ENCODE results near the gene EMILIN2. TPM values are rescaled to one million over a fixed set of nuclear protein-coding genes. Genes with fewer than 3 reads are reported as not detected.
A peak's percentile ranks its signal among the peaks of the same experiment; 100 is the strongest.

The EMILIN2 gene
- total and polyA plus RNA-seq, 9 of the 15 experiments (the other 6 are each of a cell fraction or from before 2014, with no cell fraction given): 0.01 to 0.40 (median 0.19) TPM

DNA sequence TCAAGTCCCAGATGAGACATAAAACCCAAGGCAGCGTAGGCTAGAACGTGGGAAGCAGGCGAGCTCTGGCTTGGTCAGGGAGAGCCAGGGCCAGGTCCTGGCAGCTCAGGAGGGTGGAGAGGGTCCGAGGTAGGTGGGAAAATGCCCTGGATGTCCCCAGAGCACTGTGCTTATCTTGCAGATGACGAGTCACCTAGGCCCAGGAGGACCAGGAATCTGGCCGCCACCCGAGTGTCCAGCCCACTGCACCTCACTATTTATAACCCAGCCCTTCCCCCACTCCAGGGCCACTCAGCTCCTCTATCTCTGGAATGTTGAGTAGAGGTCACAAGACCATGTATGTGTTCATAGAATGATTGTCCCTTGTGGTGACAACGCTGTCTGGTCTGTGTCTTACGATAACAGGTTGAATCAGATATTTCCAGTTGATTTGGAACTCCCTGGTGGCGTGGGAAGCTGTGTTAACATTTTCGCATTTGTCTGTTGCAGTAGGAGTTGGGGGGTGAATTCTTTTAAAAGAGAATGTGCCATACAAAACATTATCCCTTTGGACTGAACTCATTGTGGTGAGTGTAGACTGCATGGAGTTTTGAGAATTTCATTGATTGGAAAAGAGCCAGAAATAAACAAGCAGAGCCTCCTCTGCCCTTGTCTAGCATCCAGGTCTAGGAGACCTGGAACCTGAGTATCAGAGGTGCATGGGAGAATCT is 47.5 kb downstream of the EMILIN2 start (continued):
- TF ChIP-seq, protein P1, sequence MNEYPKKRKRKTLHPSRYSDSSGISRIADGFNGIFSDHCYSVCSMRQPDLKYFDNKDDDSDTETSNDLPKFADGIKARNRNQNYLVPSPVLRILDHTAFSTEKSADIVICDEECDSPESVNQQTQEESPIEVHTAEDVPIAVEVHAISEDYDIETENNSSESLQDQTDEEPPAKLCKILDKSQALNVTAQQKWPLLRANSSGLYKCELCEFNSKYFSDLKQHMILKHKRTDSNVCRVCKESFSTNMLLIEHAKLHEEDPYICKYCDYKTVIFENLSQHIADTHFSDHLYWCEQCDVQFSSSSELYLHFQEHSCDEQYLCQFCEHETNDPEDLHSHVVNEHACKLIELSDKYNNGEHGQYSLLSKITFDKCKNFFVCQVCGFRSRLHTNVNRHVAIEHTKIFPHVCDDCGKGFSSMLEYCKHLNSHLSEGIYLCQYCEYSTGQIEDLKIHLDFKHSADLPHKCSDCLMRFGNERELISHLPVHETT (CRISPR knock-in tag; conservative IDR thresholded peaks at IDR 0.05 in 1 of 2, IDR thresholded peaks at IDR 0.05 in 1 of 2): peak in 1 of 2 experiments; percentile 82; a peak in 2 of 4 replicates
- TF ChIP-seq, protein P2, sequence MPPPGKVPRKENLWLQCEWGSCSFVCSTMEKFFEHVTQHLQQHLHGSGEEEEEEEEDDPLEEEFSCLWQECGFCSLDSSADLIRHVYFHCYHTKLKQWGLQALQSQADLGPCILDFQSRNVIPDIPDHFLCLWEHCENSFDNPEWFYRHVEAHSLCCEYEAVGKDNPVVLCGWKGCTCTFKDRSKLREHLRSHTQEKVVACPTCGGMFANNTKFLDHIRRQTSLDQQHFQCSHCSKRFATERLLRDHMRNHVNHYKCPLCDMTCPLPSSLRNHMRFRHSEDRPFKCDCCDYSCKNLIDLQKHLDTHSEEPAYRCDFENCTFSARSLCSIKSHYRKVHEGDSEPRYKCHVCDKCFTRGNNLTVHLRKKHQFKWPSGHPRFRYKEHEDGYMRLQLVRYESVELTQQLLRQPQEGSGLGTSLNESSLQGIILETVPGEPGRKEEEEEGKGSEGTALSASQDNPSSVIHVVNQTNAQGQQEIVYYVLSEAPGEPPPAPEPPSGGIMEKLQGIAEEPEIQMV (tag; conservative IDR thresholded peaks at IDR 0.05; ENCODE audit: low read depth): no peak
- TF ChIP-seq RB1 (IDR thresholded peaks at IDR 0.05; ENCODE audit: low read depth) (peak; percentile 30; the same call in 1 of the 2 replicates), FUS (optimal IDR thresholded peaks at IDR 0.05; ENCODE audit: low read depth, low read length) (no peak), SP1 (CRISPR knock-in tag; IDR thresholded peaks at IDR 0.05) (peak; percentile 66; the same call in 1 of the 2 replicates), ZFX (CRISPR knock-in tag; IDR thresholded peaks at IDR 0.05) (peak; percentile 60), NR2C1 (IDR thresholded peaks at IDR 0.05) (peak; percentile 62; the same call in 1 of the 2 replicates), NR2C1 (tag; IDR thresholded peaks at IDR 0.05) (peak; percentile 77), ZNF263 (CRISPR knock-in tag; IDR thresholded peaks at IDR 0.05; ENCODE audit: borderline replicate concordance) (peak; percentile 42; the same call in 1 of the 2 replicates), SMC3 (conservative IDR thresholded peaks at IDR 0.05; ENCODE audit: insufficient read depth, low read depth, low read length) (no peak), MCM2 (IDR thresholded peaks at IDR 0.05; ENCODE audit: low read depth) (no peak), ZNF354B (CRISPR knock-in tag; IDR thresholded peaks at IDR 0.05) (no peak), ZNF707 (CRISPR knock-in tag; conservative IDR thresholded peaks at IDR 0.05) (no peak), FOXK2 (conservative IDR thresholded peaks at IDR 0.05 in 1 of 2, IDR thresholded peaks at IDR 0.05 in 1 of 2; ENCODE audit: low read depth in 2 of 2) (peak in 1 of 2 experiments; percentile 38; a peak in 1 of 4 replicates), KDM1A (IDR thresholded peaks at IDR 0.05) (peak; percentile 97), ETV6 (IDR thresholded peaks at IDR 0.05; ENCODE audit: borderline replicate concordance in 1 of 2, low read depth in 2 of 2, low read length in 1 of 2) (0 out of 4 replicates have a peak, but pooled peaks of 1 of the 2 experiments have one; percentile 21), ETV6 (CRISPR knock-in tag; IDR thresholded peaks at IDR 0.05; ENCODE audit: borderline replicate concordance) (no peak), GATAD2A (IDR thresholded peaks at IDR 0.05) (0 out of 2 replicates have a peak, but pooled peaks have one; percentile 53), SMAD4 (CRISPR knock-in tag; conservative IDR thresholded peaks at IDR 0.05) (peak; percentile 96), MEIS2 (IDR thresholded peaks at IDR 0.05; ENCODE audit: partially characterized antibody) (peak; percentile 86), TRIM24 (IDR thresholded peaks at IDR 0.05) (peak; percentile 86 to 93), LCOR (CRISPR knock-in tag; IDR thresholded peaks at IDR 0.05) (0 out of 2 replicates have a peak, but pooled peaks have one; percentile 23), ZEB2 (IDR thresholded peaks at IDR 0.05) (peak; percentile 95)
- TF ChIP-seq, protein P3, sequence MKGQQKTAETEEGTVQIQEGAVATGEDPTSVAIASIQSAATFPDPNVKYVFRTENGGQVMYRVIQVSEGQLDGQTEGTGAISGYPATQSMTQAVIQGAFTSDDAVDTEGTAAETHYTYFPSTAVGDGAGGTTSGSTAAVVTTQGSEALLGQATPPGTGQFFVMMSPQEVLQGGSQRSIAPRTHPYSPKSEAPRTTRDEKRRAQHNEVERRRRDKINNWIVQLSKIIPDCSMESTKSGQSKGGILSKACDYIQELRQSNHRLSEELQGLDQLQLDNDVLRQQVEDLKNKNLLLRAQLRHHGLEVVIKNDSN (CRISPR knock-in tag; IDR thresholded peaks at IDR 0.05): peak; percentile 48
